ENCODE measurements around the gene FOXP1. TPM values are rescaled to one million over a fixed set of nuclear protein-coding genes. Genes with fewer than 3 reads are reported as not detected.

Gene FOXP1
- total and polyA plus RNA-seq, 3 donors from 2014 or later, result 37.8 to 105 (median 75.9) TPM

DNA sequence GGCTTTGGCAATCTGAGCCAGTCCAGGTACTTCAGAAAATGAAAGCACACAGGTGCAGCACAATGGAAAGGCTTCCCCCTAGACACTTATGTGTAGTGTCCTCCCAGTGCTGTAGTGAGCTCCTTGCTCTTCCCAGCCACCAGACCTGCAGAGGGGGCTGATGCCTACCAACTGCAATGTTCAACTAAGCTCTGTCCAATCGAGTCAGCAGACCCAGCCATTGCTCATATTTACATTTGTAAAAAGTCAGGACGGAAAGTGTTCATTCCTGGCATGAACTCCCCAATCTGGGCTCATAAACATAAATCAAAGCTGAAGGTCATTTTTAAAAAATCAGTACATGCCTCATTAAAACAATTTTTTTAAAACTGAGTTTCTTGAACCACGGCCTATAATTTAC is 73.0 kb downstream of the FOXP1 start:
- intact Hi-C loops (cut with DNase I; ENCODE audit: low total_unique reads), result no loop called here
- TF ChIP-seq, protein P1, sequence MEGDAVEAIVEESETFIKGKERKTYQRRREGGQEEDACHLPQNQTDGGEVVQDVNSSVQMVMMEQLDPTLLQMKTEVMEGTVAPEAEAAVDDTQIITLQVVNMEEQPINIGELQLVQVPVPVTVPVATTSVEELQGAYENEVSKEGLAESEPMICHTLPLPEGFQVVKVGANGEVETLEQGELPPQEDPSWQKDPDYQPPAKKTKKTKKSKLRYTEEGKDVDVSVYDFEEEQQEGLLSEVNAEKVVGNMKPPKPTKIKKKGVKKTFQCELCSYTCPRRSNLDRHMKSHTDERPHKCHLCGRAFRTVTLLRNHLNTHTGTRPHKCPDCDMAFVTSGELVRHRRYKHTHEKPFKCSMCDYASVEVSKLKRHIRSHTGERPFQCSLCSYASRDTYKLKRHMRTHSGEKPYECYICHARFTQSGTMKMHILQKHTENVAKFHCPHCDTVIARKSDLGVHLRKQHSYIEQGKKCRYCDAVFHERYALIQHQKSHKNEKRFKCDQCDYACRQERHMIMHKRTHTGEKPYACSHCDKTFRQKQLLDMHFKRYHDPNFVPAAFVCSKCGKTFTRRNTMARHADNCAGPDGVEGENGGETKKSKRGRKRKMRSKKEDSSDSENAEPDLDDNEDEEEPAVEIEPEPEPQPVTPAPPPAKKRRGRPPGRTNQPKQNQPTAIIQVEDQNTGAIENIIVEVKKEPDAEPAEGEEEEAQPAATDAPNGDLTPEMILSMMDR (IDR thresholded peaks at IDR 0.05), result no peak
- TF ChIP-seq POLR2A (IDR thresholded peaks at IDR 0.05), result no peak
- H3K27me3 ChIP-seq, result no peaks in the 10 kb centered on the region
- H3K9me3 ChIP-seq, result no peaks in the 10 kb centered on the region
- DNase-seq, result no peak
- no peaks in the 10 kb centered on the region for H3K4me1 ChIP-seq
- no peaks in the 10 kb centered on the region for H3K36me3 ChIP-seq (ENCODE audit: low read depth, missing control alignments)
- WGBS, 2 donors, result 46% methylated on average over 3 of the region's 3 CpGs
- no peak overlapping the region for H3K27ac ChIP-seq
- no peak overlapping the region for H3K4me3 ChIP-seq

DNA sequence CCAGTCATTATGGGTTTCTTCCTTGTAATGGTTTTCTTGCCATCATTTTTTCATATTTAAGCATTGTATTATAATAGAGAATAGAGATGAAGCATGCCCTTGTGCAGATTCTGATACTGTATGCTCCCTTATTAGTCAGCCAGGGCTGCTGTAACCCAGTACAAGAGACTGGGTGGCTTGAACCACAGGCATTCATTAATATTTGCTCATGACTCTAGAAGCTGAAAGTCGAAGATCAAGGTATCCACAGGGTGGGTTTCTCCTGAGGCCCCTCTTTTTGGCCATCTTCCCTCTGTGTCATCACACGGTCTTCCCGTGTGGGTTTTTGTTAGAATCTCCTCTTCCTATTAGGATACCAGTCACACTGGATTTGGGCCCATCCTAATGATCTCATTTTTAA is 74.5 kb downstream of the FOXP1 start:
- intact Hi-C loops (cut with DNase I; ENCODE audit: low total_unique reads), result no loop called here
- 87 to 88% methylated on average over 3 of the region's 3 CpGs for WGBS, 2 donors
- DNase-seq, result no peak

DNA sequence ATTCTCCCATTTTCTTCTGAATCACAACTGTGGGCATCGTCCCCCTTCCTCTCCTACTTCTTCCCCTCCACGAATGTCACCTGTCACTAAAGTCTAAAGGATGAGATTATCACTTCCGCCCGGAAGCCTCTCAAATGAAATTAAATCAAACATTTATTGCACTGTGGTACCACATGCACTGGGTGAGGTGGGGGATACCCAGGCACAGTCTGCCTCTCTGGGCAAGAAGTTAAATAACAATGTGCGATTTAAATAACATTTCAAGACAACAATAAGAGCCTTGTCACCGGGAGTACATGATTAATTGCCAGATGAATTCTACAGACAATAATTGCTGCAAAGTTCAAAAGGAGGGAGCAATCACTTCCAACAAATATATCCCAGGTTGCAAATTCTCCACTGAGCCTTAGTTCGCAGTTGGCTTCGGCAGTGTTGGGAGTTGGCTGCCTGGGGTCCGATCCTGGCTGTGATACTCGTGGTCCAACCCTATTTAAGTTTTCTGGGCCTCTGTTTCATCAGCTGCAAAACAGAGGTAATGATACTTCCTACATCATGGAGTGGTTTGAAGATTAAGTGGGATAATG is 77.7 kb downstream of the FOXP1 start:
- WGBS, 2 donors, result 72 to 78% methylated on average over 10 of the region's 10 CpGs
- DNase-seq, result no peak
- intact Hi-C loops (cut with DNase I; ENCODE audit: low total_unique reads), result no loop called here

More for the DNA sequence above, 74.5 kb downstream of the FOXP1 start:
- no peaks in the 10 kb centered on the region for H3K4me1 ChIP-seq
- no peaks in the 10 kb centered on the region for H3K27me3 ChIP-seq
- H3K9me3 ChIP-seq, result no peaks in the 10 kb centered on the region
- H3K4me3 ChIP-seq, result no peak overlapping the region
- H3K27ac ChIP-seq, result no peak overlapping the region
- TF ChIP-seq, protein P1 (IDR thresholded peaks at IDR 0.05), result no peak
- TF ChIP-seq POLR2A (IDR thresholded peaks at IDR 0.05), result no peak
- no peaks in the 10 kb centered on the region for H3K36me3 ChIP-seq (ENCODE audit: low read depth, missing control alignments)

DNA sequence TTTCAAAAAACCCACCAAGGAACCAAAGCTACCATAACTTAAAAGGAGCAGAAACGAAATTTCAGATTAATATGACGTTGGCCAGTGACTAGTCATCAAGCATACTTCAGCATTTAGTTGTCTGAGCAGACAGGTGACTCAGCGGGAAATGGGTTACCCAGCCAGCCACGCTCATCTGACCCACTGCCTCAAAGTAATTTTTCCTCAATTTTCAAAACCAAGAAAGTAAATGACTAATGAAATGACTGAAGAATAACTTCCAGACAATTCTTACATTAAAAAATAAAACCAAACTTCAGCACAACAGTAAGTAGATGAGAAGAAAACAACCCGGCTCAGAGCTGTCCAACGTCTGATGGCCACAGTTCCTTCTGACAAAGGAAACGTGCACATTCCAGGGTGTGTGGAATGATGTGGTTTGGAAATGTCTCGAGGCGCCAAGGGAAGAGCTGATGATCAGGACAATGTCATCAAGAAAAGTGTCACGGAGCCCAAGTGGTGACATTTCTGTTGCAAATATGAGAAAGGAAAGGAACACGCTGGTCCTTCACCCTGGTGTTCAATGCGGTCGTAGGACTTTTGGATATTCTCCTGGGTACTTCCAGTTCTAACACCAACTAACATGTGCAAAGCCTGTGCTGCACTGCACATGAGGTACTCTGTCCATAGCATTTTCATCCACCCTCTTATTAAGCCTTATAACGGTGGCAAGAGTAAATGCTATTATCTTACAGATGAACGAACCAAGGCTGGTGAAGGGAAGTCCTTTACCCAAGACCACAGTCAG is 79.1 kb downstream of the FOXP1 start:
- WGBS, 2 donors, result 87 to 91% methylated on average over 15 of the region's 15 CpGs
- Histone ChIP-seq H3K9me3 (no peaks in the 10 kb centered on the region), H3K36me3 (ENCODE audit: low read depth, missing control alignments) (no peaks in the 10 kb centered on the region), H3K4me1 (no peaks in the 10 kb centered on the region), H3K4me3 (no peak overlapping the region), H3K27ac (no peak overlapping the region), H3K27me3 (no peaks in the 10 kb centered on the region)
- intact Hi-C loops (cut with DNase I; ENCODE audit: low total_unique reads), result no loop called here
- TF ChIP-seq POLR2A (IDR thresholded peaks at IDR 0.05), result no peak
- TF ChIP-seq, protein P1 (IDR thresholded peaks at IDR 0.05), result no peak
- DNase-seq, result no peak

More for the DNA sequence above, 77.7 kb downstream of the FOXP1 start:
- no peak overlapping the region for H3K27ac ChIP-seq
- no peaks in the 10 kb centered on the region for H3K27me3 ChIP-seq
- TF ChIP-seq, protein P1 (IDR thresholded peaks at IDR 0.05), result no peak
- TF ChIP-seq POLR2A (IDR thresholded peaks at IDR 0.05), result no peak
- no peaks in the 10 kb centered on the region for H3K9me3 ChIP-seq
- no peaks in the 10 kb centered on the region for H3K36me3 ChIP-seq (ENCODE audit: low read depth, missing control alignments)
- no peaks in the 10 kb centered on the region for H3K4me1 ChIP-seq
- no peak overlapping the region for H3K4me3 ChIP-seq
